GM18951 (cell line): ENCODE results near the gene TRIM47.

Source experiments
- POLR2A ChIP-seq: IDR thresholded peaks from 4 replicates; pipeline ENCODE4 v1.6.1; 2011; ENCODE audit warnings: mild to moderate bottlenecking; ENCODE audit not compliant: insufficient read length, insufficient read depth; ENCODE audit errors: extremely low read depth
- in situ Hi-C: fragments of 300-500 bp; cut with MboI; formaldehyde crosslinking; loops from one replicate; pipeline ENCODE4 v1.12.0; 2022; ENCODE audit warnings: low sequenced_read_pairs, mixed read lengths, inconsistent platforms; ENCODE audit not compliant: unreplicated experiment

The TRIM47 gene

GRCh38 chr17:75831032-75831571 is 47.3 kb downstream of the TRIM47 start:
- in situ Hi-C loops, result no loop called here
- TF ChIP-seq POLR2A, result no peak

GRCh38 chr17:75830164-75831031 is 48.0 kb downstream of the TRIM47 start:
- no peak for TF ChIP-seq POLR2A
- in situ Hi-C loops, result no loop called here

GRCh38 chr17:75829747-75830146 is 48.6 kb downstream of the TRIM47 start:
- TF ChIP-seq POLR2A, result no peak
- in situ Hi-C loops, result no loop called here

- in situ Hi-C loops, result no loop called here
- TF ChIP-seq POLR2A, result no peak
Measured at GRCh38 chr17:75828741-75829140, 49.6 kb downstream of the TRIM47 start.

GRCh38 chr17:75828076-75828400 is 50.3 kb downstream of the TRIM47 start:
- no peak for TF ChIP-seq POLR2A
- in situ Hi-C loops, result no loop called here

GRCh38 chr17:75827308-75828075 is 50.9 kb downstream of the TRIM47 start:
- TF ChIP-seq POLR2A, result no peak

GRCh38 chr17:75826561-75827307 is 51.6 kb downstream of the TRIM47 start:
- in situ Hi-C loops, result no loop called here
- no peak for TF ChIP-seq POLR2A

More at GRCh38 chr17:75827308-75828075, 50.9 kb downstream of the TRIM47 start:
- in situ Hi-C loops, result no loop called here

- in situ Hi-C loops, result no loop called here
- no peak for TF ChIP-seq POLR2A
Measured at GRCh38 chr17:75825748-75826370, 52.5 kb downstream of the TRIM47 start.

- no peak for TF ChIP-seq POLR2A
- in situ Hi-C loops, result no loop called here
Measured at GRCh38 chr17:75825149-75825552, 53.2 kb downstream of the TRIM47 start.

GRCh38 chr17:75824666-75825065 is 53.7 kb downstream of the TRIM47 start:
- in situ Hi-C loops, result no loop called here
- TF ChIP-seq POLR2A, result no peak
